ENCODE results near the gene WDR5. TPM values are rescaled to one million over a fixed set of nuclear protein-coding genes. Genes with fewer than 3 reads are reported as not detected.
A peak's percentile ranks its signal among the peaks of the same experiment; 100 is the strongest.

The WDR5 gene
- total RNA-seq, 4 donors from 2014 or later, result 16.4 to 32.7 (median 24.5) TPM

DNA sequence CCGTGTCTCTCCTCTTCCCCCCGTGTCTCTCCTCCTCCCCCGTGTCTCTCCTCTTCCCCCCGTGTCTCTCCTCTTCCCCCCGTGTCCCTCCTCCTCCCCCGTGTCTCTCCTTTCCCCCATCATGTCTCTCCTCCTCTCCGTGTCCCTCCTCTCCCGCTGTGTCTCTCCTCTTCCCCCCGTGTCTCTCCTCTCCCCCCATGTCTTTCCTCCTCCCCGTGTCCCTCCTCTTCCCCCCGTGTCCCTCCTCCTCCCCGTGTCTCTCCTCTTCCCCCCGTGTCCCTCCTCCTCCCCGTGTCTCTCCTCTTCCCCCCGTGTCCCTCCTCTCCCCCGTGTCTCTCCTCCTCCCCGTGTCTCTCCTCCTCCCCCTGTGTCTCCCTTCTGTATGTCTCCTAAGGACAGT lies 41.3 kb downstream of the WDR5 start:
- Histone ChIP-seq H3K4me3 (no peak overlapping the region), H3K27me3 (peaks cover 0 to 14% of the 10 kb centered on the region in 2 donors), H3K36me3 (no peaks in the 10 kb centered on the region), H3K27ac (no peak overlapping the region), H3K4me1 (peaks cover 0 to 44% (median 22%) of the 10 kb centered on the region in 4 donors), H3K9me3 (no peaks in the 10 kb centered on the region)
- 57 to 75% methylated on average over 4 to 9 of the region's 17 CpGs for WGBS, 2 donors
- DNase-seq (ENCODE audit: low spot score in 2 of 2), result no peak
- TF ChIP-seq POLR2A (IDR thresholded peaks at IDR 0.05) (no peak), EP300 (IDR thresholded peaks at IDR 0.05) (no peak)
- TF ChIP-seq, protein P1, sequence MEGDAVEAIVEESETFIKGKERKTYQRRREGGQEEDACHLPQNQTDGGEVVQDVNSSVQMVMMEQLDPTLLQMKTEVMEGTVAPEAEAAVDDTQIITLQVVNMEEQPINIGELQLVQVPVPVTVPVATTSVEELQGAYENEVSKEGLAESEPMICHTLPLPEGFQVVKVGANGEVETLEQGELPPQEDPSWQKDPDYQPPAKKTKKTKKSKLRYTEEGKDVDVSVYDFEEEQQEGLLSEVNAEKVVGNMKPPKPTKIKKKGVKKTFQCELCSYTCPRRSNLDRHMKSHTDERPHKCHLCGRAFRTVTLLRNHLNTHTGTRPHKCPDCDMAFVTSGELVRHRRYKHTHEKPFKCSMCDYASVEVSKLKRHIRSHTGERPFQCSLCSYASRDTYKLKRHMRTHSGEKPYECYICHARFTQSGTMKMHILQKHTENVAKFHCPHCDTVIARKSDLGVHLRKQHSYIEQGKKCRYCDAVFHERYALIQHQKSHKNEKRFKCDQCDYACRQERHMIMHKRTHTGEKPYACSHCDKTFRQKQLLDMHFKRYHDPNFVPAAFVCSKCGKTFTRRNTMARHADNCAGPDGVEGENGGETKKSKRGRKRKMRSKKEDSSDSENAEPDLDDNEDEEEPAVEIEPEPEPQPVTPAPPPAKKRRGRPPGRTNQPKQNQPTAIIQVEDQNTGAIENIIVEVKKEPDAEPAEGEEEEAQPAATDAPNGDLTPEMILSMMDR (IDR thresholded peaks at IDR 0.05), result no peak

- TF ChIP-seq POLR2A (IDR thresholded peaks at IDR 0.05) (no peak), EP300 (IDR thresholded peaks at IDR 0.05) (no peak)
- TF ChIP-seq, protein P1 (IDR thresholded peaks at IDR 0.05), result no peak
- Histone ChIP-seq H3K4me1 (peaks cover 0 to 44% (median 17%) of the 10 kb centered on the region in 4 donors), H3K36me3 (no peaks in the 10 kb centered on the region), H3K9me3 (no peaks in the 10 kb centered on the region), H3K4me3 (no peak overlapping the region), H3K27me3 (peaks cover 0 to 14% of the 10 kb centered on the region in 2 donors), H3K27ac (no peak overlapping the region)
- no peak for DNase-seq (ENCODE audit: low spot score in 2 of 2)
- WGBS, 2 donors, result 89 to 92% methylated on average over 26 of the region's 28 CpGs
Observed at GRCh38 chr9:134177624-134178393, 41.9 kb downstream of the WDR5 start.

DNA sequence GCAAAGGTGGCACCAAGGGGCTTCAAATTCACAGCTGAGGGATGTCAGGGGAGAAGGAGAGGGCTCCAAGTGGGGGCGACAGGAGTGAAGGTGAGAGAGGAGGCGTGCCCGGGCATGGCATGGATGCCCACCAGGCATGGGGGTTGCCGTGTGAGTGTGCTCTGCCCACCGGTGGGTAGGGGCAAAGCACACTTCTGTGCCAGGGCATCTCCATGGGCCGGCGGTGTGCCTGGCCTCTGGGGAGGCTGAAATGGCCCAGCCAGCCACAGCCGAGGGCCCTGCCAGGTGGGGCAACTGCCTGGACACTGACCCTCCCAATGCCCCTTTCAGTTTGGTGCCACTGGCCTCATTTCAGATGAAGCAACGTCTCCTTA lies 42.5 kb downstream of the WDR5 start:
- 72 to 86% methylated on average over 8 to 9 of the region's 9 CpGs for WGBS, 2 donors
- Histone ChIP-seq H3K36me3 (no peaks in the 10 kb centered on the region), H3K4me1 (peaks cover 0 to 44% (median 15%) of the 10 kb centered on the region in 4 donors), H3K9me3 (no peaks in the 10 kb centered on the region), H3K4me3 (no peak overlapping the region), H3K27me3 (peaks cover 0 to 14% of the 10 kb centered on the region in 2 donors), H3K27ac (peak overlapping the region in 1 of 4 donors; percentile 20)
- TF ChIP-seq, protein P1 (IDR thresholded peaks at IDR 0.05), result no peak
- TF ChIP-seq POLR2A (IDR thresholded peaks at IDR 0.05) (no peak), EP300 (IDR thresholded peaks at IDR 0.05) (no peak)
- DNase-seq (ENCODE audit: low spot score in 2 of 2), result no peak

- TF ChIP-seq POLR2A (IDR thresholded peaks at IDR 0.05) (no peak), EP300 (IDR thresholded peaks at IDR 0.05) (peak in 1 of 2 donors; percentile 57)
- TF ChIP-seq, protein P1 (IDR thresholded peaks at IDR 0.05), result no peak
- no peak overlapping the region for H3K4me3 ChIP-seq
- peak; percentile 56 to 68 for DNase-seq (ENCODE audit: low spot score in 2 of 2)
- peaks cover 0 to 44% (median 12%) of the 10 kb centered on the region in 4 donors for H3K4me1 ChIP-seq
- peaks cover 0 to 14% of the 10 kb centered on the region in 2 donors for H3K27me3 ChIP-seq
- H3K36me3 ChIP-seq, result no peaks in the 10 kb centered on the region
- 44 to 52% methylated on average over 24 to 25 of the region's 30 CpGs for WGBS, 2 donors
- peak overlapping the region in 1 of 4 donors; percentile 20 for H3K27ac ChIP-seq
- no peaks in the 10 kb centered on the region for H3K9me3 ChIP-seq
Observed at GRCh38 chr9:134178768-134179551, 43.1 kb downstream of the WDR5 start.

DNA sequence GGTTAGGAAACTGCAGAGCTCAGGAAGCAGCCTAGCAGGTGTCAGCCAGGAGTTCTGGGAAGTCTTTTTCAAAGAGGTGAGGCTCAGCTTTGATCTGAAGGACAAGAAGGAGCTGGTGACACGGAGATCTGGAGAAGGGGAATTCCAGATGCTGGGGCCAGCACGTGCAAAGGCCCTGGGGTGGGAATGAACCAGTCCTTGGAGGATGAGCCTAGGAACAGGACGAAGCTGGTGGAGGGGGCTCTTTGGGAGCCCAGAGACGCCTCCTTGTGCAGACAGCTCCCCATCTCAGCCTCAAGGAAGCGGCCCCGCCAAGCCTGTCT lies 43.7 kb downstream of the WDR5 start:
- H3K27ac ChIP-seq, result no peak overlapping the region
- 94 to 95% methylated on average over 6 of the region's 6 CpGs for WGBS, 2 donors
- no peak overlapping the region for H3K4me3 ChIP-seq
- DNase-seq (ENCODE audit: low spot score in 2 of 2), result no peak
- no peaks in the 10 kb centered on the region for H3K36me3 ChIP-seq
- peaks cover 0 to 11% of the 10 kb centered on the region in 2 donors for H3K27me3 ChIP-seq
- peaks cover 0 to 38% (median 12%) of the 10 kb centered on the region in 4 donors for H3K4me1 ChIP-seq
- H3K9me3 ChIP-seq, result no peaks in the 10 kb centered on the region
- TF ChIP-seq EP300 (IDR thresholded peaks at IDR 0.05) (no peak), POLR2A (IDR thresholded peaks at IDR 0.05) (no peak)
- TF ChIP-seq, protein P1 (IDR thresholded peaks at IDR 0.05), result no peak
